ENCODE data around the gene URI1. TPM values are rescaled to one million over a fixed set of nuclear protein-coding genes. Genes with fewer than 3 reads are reported as not detected.

Gene URI1
- total and polyA plus RNA-seq, 11 donors: 10.9 to 53.7 (median 41.5) TPM

GRCh38 chr19:30022659-30023058 lies 80.6 kb downstream of the URI1 start:
- H3K4me3 ChIP-seq: no peak overlapping the region
- intact Hi-C loops (cut with DNase I): no loop called here
- H3K4me1 ChIP-seq: no peaks in the 10 kb centered on the region
- H3K27ac ChIP-seq: no peak overlapping the region
- H3K9me3 ChIP-seq: peaks cover 0 to 8% (median 1%) of the 10 kb centered on the region in 12 donors
- H3K27me3 ChIP-seq: no peaks in the 10 kb centered on the region
- TF ChIP-seq, protein P1, sequence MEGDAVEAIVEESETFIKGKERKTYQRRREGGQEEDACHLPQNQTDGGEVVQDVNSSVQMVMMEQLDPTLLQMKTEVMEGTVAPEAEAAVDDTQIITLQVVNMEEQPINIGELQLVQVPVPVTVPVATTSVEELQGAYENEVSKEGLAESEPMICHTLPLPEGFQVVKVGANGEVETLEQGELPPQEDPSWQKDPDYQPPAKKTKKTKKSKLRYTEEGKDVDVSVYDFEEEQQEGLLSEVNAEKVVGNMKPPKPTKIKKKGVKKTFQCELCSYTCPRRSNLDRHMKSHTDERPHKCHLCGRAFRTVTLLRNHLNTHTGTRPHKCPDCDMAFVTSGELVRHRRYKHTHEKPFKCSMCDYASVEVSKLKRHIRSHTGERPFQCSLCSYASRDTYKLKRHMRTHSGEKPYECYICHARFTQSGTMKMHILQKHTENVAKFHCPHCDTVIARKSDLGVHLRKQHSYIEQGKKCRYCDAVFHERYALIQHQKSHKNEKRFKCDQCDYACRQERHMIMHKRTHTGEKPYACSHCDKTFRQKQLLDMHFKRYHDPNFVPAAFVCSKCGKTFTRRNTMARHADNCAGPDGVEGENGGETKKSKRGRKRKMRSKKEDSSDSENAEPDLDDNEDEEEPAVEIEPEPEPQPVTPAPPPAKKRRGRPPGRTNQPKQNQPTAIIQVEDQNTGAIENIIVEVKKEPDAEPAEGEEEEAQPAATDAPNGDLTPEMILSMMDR (IDR thresholded peaks at IDR 0.05): no peak
- no peak for TF ChIP-seq POLR2A (IDR thresholded peaks at IDR 0.05)
- peaks cover 0 to 6% (median 0%) of the 10 kb centered on the region in 9 donors for H3K36me3 ChIP-seq
- ATAC-seq (no peak), DNase-seq (no peak)
- 99 to 100% (median 100%) methylated on average over 1 of the region's 1 CpG for WGBS, 4 donors

DNA sequence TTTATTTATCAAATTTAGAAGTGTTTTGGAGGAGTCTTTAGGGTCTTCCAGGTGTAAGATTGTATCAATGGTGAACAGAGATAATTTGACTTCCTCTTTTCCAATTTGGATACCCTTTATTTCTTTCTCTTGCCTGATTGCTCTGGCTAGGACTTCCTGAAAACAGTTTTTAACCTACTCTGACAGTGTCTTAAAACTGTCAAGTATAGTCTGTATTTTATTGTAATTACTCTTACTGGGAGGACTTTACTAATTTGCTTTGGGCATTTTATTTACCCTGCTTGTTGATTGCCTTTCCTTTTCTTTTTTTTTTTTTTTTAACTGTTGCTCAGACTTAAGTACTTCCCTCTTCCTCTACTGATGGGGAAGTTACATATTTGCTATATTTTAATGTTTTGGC lies 81.3 kb downstream of the URI1 start:
- Histone ChIP-seq H3K4me1 (no peaks in the 10 kb centered on the region), H3K9me3 (peaks cover 0 to 8% (median 1%) of the 10 kb centered on the region in 12 donors), H3K36me3 (peaks cover 0 to 6% (median 0%) of the 10 kb centered on the region in 9 donors), H3K27me3 (no peaks in the 10 kb centered on the region), H3K27ac (no peak overlapping the region), H3K4me3 (no peak overlapping the region)
- DNase-seq (no peak), ATAC-seq (no peak)
- intact Hi-C loops (cut with DNase I): no loop called here
- no peak for TF ChIP-seq POLR2A (IDR thresholded peaks at IDR 0.05)

- intact Hi-C loops (cut with DNase I): no loop called here
- Histone ChIP-seq H3K27ac (no peak overlapping the region), H3K9me3 (peaks cover 0 to 8% (median 1%) of the 10 kb centered on the region in 12 donors)
These were observed 82.1 kb downstream of the URI1 start for GRCh38 chr19:30024091-30024490.

GRCh38 chr19:30026933-30027332 lies 84.9 kb downstream of the URI1 start:
- 94 to 98% (median 95%) methylated on average over 1 of the region's 1 CpG for WGBS, 4 donors
- DNase-seq: no peak

More at GRCh38 chr19:30024091-30024490, 82.1 kb downstream of the URI1 start:
- ATAC-seq (no peak), DNase-seq (no peak)
- TF ChIP-seq POLR2A (IDR thresholded peaks at IDR 0.05): no peak
- TF ChIP-seq, protein P1 (IDR thresholded peaks at IDR 0.05): no peak
- H3K36me3 ChIP-seq: peaks cover 0 to 1% (median 0%) of the 10 kb centered on the region in 9 donors
- H3K27me3 ChIP-seq: no peaks in the 10 kb centered on the region
- no peaks in the 10 kb centered on the region for H3K4me1 ChIP-seq
- no peak overlapping the region for H3K4me3 ChIP-seq

More at GRCh38 chr19:30026933-30027332, 84.9 kb downstream of the URI1 start:
- no peak for ATAC-seq
- no peaks in the 10 kb centered on the region for H3K4me1 ChIP-seq
- intact Hi-C loops (cut with DNase I): no loop called here
- H3K36me3 ChIP-seq: peaks cover 0 to 12% (median 0%) of the 10 kb centered on the region in 9 donors
- no peak overlapping the region for H3K4me3 ChIP-seq
- TF ChIP-seq, protein P1 (IDR thresholded peaks at IDR 0.05): no peak
- no peak for TF ChIP-seq POLR2A (IDR thresholded peaks at IDR 0.05)
- H3K27me3 ChIP-seq: no peaks in the 10 kb centered on the region
- no peak overlapping the region for H3K27ac ChIP-seq
- peaks cover 0 to 13% (median 1%) of the 10 kb centered on the region in 12 donors for H3K9me3 ChIP-seq
